AG04450 (cell line): ENCODE data around the gene AATK. TPM values are rescaled to one million over a fixed set of nuclear protein-coding genes. Genes with fewer than 3 reads are reported as not detected.

ENCODE experiments used
- CTCF ChIA-PET: fragments of 300-600, 350-600 bp; formaldehyde crosslinking; extraction: SDS; loops from one replicate; lab custom pipeline; 2022; ENCODE audit warnings: antibody characterized with exemption, inconsistent platforms; lab: Charles Lee
- POLR2A ChIA-PET: fragments of 350-600 bp; formaldehyde crosslinking; extraction: SDS; loops from one replicate; lab custom pipeline; 2021; ENCODE audit warnings: antibody characterized with exemption, inconsistent platforms; lab: Yijun Ruan, JAX
- DNase-seq: peaks from one replicate; pipeline ENCODE4 v3.0.0-alpha.2; 2011; ENCODE audit warnings: low read depth, low spot score
- H3K27ac ChIP-seq: one replicate; pipeline ENCODE4 v1.5.1; 2012; ENCODE audit warnings: low read depth, low read length, control low read depth
- H3K27me3 ChIP-seq: one replicate; pipeline ENCODE4 v1.6.0; 2012; ENCODE audit warnings: low read length; ENCODE audit not compliant: control insufficient read depth, insufficient read depth
- H3K4me3 ChIP-seq: 2 replicates; pipeline ENCODE4 v1.5.1; 2011; ENCODE audit warnings: mild to moderate bottlenecking, low read depth, low read length, control low read depth
- H3K9me3 ChIP-seq: 2 replicates; pipeline ENCODE4 v1.5.1; 2012; ENCODE audit warnings: low read length; ENCODE audit not compliant: control insufficient read depth, insufficient read depth
- CTCF ChIP-seq: IDR thresholded peaks from 2 replicates; pipeline ENCODE4 v1.5.1; 2011; ENCODE audit warnings: low read depth, low read length, control low read depth, inconsistent platforms
- polyA plus RNA-seq: library from polyadenylated mRNA; depleted of rRNA; stranded (reverse); fragments of >200 nt; gene quantifications from 2 replicates; pipeline ENCODE4 v1.2.3, GENCODE V29; 2011

Gene AATK
- polyA plus RNA-seq, 1 experiment: 0.16 TPM

GRCh38 chr17:81112450-81112849 lies 53.6 kb downstream of the AATK start:
- H3K27me3 ChIP-seq: no peaks in the 10 kb centered on the region
- DNase-seq: no peak
- POLR2A ChIA-PET: interaction anchor here (0.6 kb wide), 1 partner anchor 11 kb away, joined by 3 read pairs; no protein-coding TSS in a partner anchor
- no peaks in the 10 kb centered on the region; the same call in 1 of the 2 replicates for H3K9me3 ChIP-seq
- CTCF ChIA-PET: interaction anchor here (1.2 kb wide), 1 partner anchor 10 kb away, joined by 3 read pairs; no protein-coding TSS in a partner anchor
- no peak for TF ChIP-seq CTCF
- H3K4me3 ChIP-seq: no peak overlapping the region
- H3K27ac ChIP-seq: no peak overlapping the region

DNA sequence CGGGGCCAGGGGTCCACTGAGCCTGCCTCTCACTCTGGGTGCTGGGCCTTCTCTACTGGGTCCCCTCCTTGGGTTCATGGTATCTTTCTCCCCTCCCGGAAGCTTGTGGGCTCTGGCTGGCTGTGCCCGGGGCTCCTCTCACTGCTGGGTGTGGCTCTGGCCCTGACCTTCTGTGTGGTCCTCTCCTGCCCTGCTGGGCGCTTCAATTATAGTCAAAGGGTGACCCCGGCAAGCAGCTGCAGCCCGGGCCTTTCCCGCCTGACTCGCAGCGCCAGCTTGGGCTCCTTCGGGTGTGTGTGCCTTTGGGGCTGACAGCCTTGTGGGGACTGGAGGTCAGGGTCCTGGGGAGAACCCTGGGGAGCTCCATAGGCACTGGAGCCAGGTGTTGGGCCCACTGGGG lies 55.0 kb downstream of the AATK start:
- POLR2A ChIA-PET: no interaction called here
- Histone ChIP-seq H3K9me3 (no peaks in the 10 kb centered on the region; the same call in 1 of the 2 replicates), H3K4me3 (no peak overlapping the region), H3K27ac (no peak overlapping the region), H3K27me3 (no peaks in the 10 kb centered on the region)
- no peak for TF ChIP-seq CTCF
- no peak for DNase-seq
- CTCF ChIA-PET: interaction anchor here (1.4 kb wide), 1 partner anchor 13 kb away, joined by 6 read pairs; no protein-coding TSS in a partner anchor

DNA sequence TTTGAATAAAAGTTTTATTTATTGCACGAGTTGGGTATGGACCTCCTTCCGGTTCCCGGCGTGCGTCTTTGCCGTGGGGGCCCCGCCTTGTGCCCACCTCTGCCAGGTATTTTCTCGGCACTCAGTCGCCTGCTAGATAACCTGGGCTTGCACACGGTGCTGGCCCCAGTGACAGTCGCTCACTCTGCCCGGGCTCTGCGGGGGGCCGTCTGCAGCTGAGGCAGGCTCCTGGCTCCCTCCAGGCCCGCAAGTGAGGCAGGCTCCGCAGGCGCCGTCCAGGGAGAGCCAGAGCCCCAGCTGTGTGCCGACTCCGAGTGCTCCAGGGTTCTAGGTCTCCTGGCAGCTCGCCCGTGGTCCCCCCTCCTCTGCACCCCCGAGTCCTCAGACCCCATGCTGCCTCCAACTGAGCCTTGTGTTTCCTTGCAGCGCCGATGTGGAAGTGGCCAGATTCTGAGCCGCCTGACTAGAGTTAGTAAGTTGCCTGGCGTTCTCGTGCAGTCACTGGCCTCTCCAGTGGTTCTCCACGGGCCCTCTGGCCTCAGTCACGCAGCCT lies 55.5 kb downstream of the AATK start:
- H3K27me3 ChIP-seq: no peaks in the 10 kb centered on the region
- TF ChIP-seq CTCF: no peak
- ChIA-PET CTCF (interaction anchor here (1.4 kb wide), 1 partner anchor 13 kb away, joined by 6 read pairs; no protein-coding TSS in a partner anchor), POLR2A (no interaction called here)
- H3K27ac ChIP-seq: no peak overlapping the region
- no peaks in the 10 kb centered on the region; the same call in 1 of the 2 replicates for H3K9me3 ChIP-seq
- DNase-seq: no peak
- no peak overlapping the region for H3K4me3 ChIP-seq

DNA sequence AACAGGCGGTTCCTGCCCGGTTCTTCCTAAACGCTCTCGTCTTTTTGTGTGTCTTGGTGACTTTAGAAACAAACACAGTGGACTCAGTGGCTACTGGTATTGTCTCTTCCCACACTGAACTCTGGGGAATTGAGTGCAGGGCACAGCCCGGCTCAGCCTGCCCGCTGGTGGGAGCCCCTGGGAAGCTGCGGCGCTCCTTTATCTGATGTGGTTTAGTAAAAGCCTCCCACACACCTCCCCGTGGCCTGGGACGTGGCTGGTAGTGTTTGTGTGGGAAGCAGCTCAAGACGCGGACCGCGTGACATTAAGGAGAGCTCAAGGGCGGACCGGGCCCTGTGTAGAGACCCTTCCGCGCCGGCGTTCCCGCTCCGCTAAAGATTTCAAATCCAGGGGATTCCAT lies 56.1 kb downstream of the AATK start:
- no peak for DNase-seq
- Histone ChIP-seq H3K9me3 (no peaks in the 10 kb centered on the region; the same call in 1 of the 2 replicates), H3K4me3 (no peak overlapping the region), H3K27me3 (no peaks in the 10 kb centered on the region), H3K27ac (no peak overlapping the region)
- ChIA-PET POLR2A (no interaction called here), CTCF (no interaction called here)
- no peak for TF ChIP-seq CTCF

DNA sequence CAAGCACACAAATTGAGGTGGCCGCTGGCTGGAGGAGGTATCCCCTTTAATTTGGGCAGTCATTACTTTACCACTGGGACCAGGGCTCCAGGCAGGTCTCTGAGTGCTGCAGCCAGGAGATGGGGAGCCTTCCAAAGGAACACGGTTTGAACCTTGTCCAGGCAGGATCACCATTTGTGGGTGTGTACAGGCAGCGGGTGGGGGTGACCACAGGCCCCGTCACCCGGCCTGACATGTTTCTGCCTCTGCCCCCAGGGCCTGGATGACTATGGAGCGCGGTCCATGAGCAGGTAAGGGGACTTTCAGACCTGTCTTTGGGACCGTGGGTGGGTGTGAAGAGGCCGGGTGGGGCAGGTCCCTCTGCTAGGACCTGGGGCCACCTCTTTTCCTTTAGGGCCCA lies 57.8 kb downstream of the AATK start:
- TF ChIP-seq CTCF: no peak

More for the DNA sequence above, 57.8 kb downstream of the AATK start:
- no peak for DNase-seq
- Histone ChIP-seq H3K27me3 (no peaks in the 10 kb centered on the region), H3K4me3 (no peak overlapping the region), H3K27ac (no peak overlapping the region), H3K9me3 (no peaks in the 10 kb centered on the region; the same call in 1 of the 2 replicates)
- CTCF ChIA-PET: no interaction called here
- POLR2A ChIA-PET: interaction anchor here (1.0 kb wide), 1 partner anchor 11 kb away, joined by 3 read pairs; no protein-coding TSS in a partner anchor
